A549 (cell line): ENCODE data around the gene CUL3. TPM values are rescaled to one million over a fixed set of nuclear protein-coding genes. Genes with fewer than 3 reads are reported as not detected.
A peak's percentile ranks its signal among the peaks of the same experiment; 100 is the strongest.

ENCODE experiments used
- ATAC-seq, 2 experiments: fragments of 200-7000 bp in 1 of 2; fragments of >200 bp in 1 of 2; cut with Nextera tagmentation in 1 of 2; cut with Tn5 transposase in 1 of 2; 3 replicates each; pipeline versions ENCODE4 v1.8.0 to v1.9.1; 2018 to 2020; ENCODE audit warnings: mild to moderate bottlenecking in 1 of 2, moderate library complexity in 1 of 2
- CTCF ChIA-PET: fragments of 300-600 bp; sonication (Branson Sonifier 250); formaldehyde crosslinking; extraction: SDS; loops from one replicate; lab custom pipeline; 2021; ENCODE audit warnings: antibody characterized with exemption, inconsistent platforms; lab: Yijun Ruan, JAX
- POLR2A ChIA-PET: fragments of 350-600 bp; formaldehyde crosslinking; extraction: SDS; loops from one replicate; lab custom pipeline; 2021; ENCODE audit warnings: antibody characterized with exemption, inconsistent platforms; lab: Yijun Ruan, JAX
- DNase-seq, 2 experiments: peaks; one replicate each; pipeline versions ENCODE4 v3.0.0 to v3.0.0-alpha.2; 2011 to 2016; ENCODE audit warnings: low read depth in 1 of 2, low spot score in 1 of 2
- FAIRE-seq: peaks from 2 replicates; lab custom pipeline; 2011; peaks lifted over from hg19 to GRCh38; lab: Jason Lieb, UNC
- H3K27ac ChIP-seq, 2 experiments: fragments of >200 bp; sonication (Bioruptor Twin); formaldehyde crosslinking; 3 replicates each; pipeline ENCODE4 v1.5.1; 2016 to 2017
- H3K4me1 ChIP-seq: fragments of >200 bp; sonication (Bioruptor Twin); formaldehyde crosslinking; 3 replicates; pipeline ENCODE4 v1.6.1; 2016
- H3K4me2 ChIP-seq: fragments of >200 bp; sonication (Bioruptor Twin); formaldehyde crosslinking; 3 replicates; pipeline ENCODE4 v1.6.1; 2016
- H3K4me3 ChIP-seq: fragments of >200 bp; sonication (Bioruptor Twin); formaldehyde crosslinking; 3 replicates; pipeline ENCODE4 v1.5.1; 2016
- H3K9me3 ChIP-seq: fragments of >200 bp; sonication (Bioruptor Twin); formaldehyde crosslinking; 3 replicates; pipeline ENCODE4 v1.6.1; 2016
- CHD4 ChIP-seq: fragments of 200-600 bp; sonication (generic); IDR thresholded peaks from 2 replicates; pipeline ENCODE4 v1.6.1; 2016; ENCODE audit warnings: antibody characterized with exemption, mild to moderate bottlenecking, borderline replicate concordance
- EHF ChIP-seq: fragments of 250-450 bp; sonication (Bioruptor Pico); IDR thresholded peaks from 2 replicates; pipeline ENCODE4 v1.5.0; 2020; ENCODE audit warnings: mild to moderate bottlenecking
- EHMT2 ChIP-seq: fragments of 200-600 bp; sonication (generic); IDR thresholded peaks from 2 replicates; pipeline ENCODE4 v1.6.1; 2016; ENCODE audit warnings: antibody characterized with exemption, low read depth, mild to moderate bottlenecking, moderate library complexity
- EP300 ChIP-seq, 2 experiments: fragments of >200 bp; sonication (Bioruptor Twin); formaldehyde crosslinking; IDR thresholded peaks; 2 replicates in 1 of 2; 3 replicates in 1 of 2; pipeline ENCODE4 v1.6.1; 2016 to 2017
- FOSB ChIP-seq: fragments of 250-450 bp; sonication (Bioruptor Pico); IDR thresholded peaks from 2 replicates; pipeline ENCODE4 v1.5.0; 2020; ENCODE audit warnings: mild to moderate bottlenecking, moderate library complexity
- GATA3 ChIP-seq: IDR thresholded peaks from 2 replicates; pipeline ENCODE4 v1.6.1; 2012; ENCODE audit warnings: borderline replicate concordance
- HDAC2 ChIP-seq: fragments of 200-600 bp; sonication (generic); IDR thresholded peaks from 2 replicates; pipeline ENCODE4 v1.6.1; 2016
- HES2 ChIP-seq: fragments of >200 bp; sonication (Bioruptor Twin); formaldehyde crosslinking; IDR thresholded peaks from 2 replicates; pipeline ENCODE4 v1.6.1; 2016
- HOXA7 ChIP-seq: fragments of 250-450 bp; sonication (Bioruptor Pico); IDR thresholded peaks from 2 replicates; pipeline ENCODE4 v1.5.0; 2020; ENCODE audit warnings: mild to moderate bottlenecking, moderate library complexity
- MAX ChIP-seq: IDR thresholded peaks from 2 replicates; pipeline ENCODE4 v1.6.1; 2012
- MYC ChIP-seq: IDR thresholded peaks from 2 replicates; pipeline ENCODE4 v1.6.1; 2012; ENCODE audit warnings: mild to moderate bottlenecking, inconsistent platforms, low read length, improper control_type of control experiment, borderline replicate concordance
- NFE2L2 ChIP-seq: fragments of 150-350 bp; conservative IDR thresholded peaks from 2 replicates; pipeline ENCODE4 v1.6.1; 2014; ENCODE audit warnings: low read length
- NR3C1 ChIP-seq: fragments of >200 bp; sonication (Bioruptor Twin); formaldehyde crosslinking; IDR thresholded peaks from 3 replicates; pipeline ENCODE4 v1.6.1; 2017
- PHF8 ChIP-seq: fragments of 200-600 bp; sonication (generic); IDR thresholded peaks from 2 replicates; pipeline ENCODE4 v1.6.1; 2016; ENCODE audit warnings: low read depth, mild to moderate bottlenecking, antibody characterized with exemption, moderate library complexity, borderline replicate concordance
- POLR2A ChIP-seq: IDR thresholded peaks from 2 replicates; pipeline ENCODE4 v1.6.1; 2012; ENCODE audit warnings: mild to moderate bottlenecking, low read length
- ZFP36 ChIP-seq: fragments of 450-650 bp; IDR thresholded peaks from 2 replicates; pipeline ENCODE4 v1.6.1; 2014; ENCODE audit warnings: borderline replicate concordance; ENCODE audit not compliant: partially characterized antibody
- ZSCAN20 ChIP-seq: fragments of 250-450 bp; sonication (Bioruptor Pico); IDR thresholded peaks from 2 replicates; pipeline ENCODE4 v1.8.0; 2022; ENCODE audit warnings: mild to moderate bottlenecking, moderate library complexity
- WGBS: methylation state at CpG from one replicate; pipeline ENCODE4 v1.1.6; 2017; ENCODE audit errors: missing lambda C conversion rate; 5-methylcytosine and 5-hydroxymethylcytosine counted together
- polyA plus RNA-seq, 4 experiments: library from polyadenylated mRNA; depleted of rRNA in 3 of 4; stranded (reverse); fragments of >200 nt; fragmentation: RNase III in 1 of 4; extraction: RNeasy Plus Mini Kit Qiagen cat#74134 plus additional on column Dnase treatment in 1 of 4; gene quantifications; 2 replicates in 3 of 4; 3 replicates in 1 of 4; pipeline ENCODE4 v1.2.3, GENCODE V29; 2011 to 2017
- TF ChIP-seq, protein P1 (sequence below): fragments of 450-650 bp; IDR thresholded peaks from 2 replicates; pipeline ENCODE4 v1.6.1; 2014; ENCODE audit warnings: antibody characterized with exemption
- TF ChIP-seq, protein P2 (sequence below): IDR thresholded peaks from 2 replicates; pipeline ENCODE4 v1.6.1; 2012
- TF ChIP-seq, protein P3 (sequence below): fragments of >200 bp; sonication (Bioruptor Twin); formaldehyde crosslinking; IDR thresholded peaks from 3 replicates; pipeline ENCODE4 v1.5.1; 2016

The CUL3 gene
- polyA plus RNA-seq, 2 of the 4 experiments (the other 2 are of a cell fraction), result 70.5 to 73.9 TPM

DNA sequence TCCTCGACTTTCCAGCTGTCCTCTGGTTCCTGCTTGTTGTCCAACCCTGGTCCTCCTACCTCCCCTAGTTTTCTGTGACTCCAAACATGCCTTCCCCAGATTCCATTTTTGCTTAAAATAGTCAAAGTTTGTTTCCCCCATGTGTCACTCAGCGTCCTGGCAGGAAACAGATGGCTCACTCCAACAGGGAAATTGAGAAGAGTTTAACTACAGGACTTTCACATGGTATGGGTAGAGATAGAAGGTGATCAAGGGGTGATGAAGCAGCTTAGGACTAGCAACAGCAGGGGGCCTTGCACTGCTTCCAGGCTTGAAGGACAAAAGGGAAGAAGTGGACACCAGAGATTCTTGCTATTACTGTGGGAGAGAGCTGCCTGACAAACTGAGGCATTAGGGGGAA, 6.1 kb upstream of the CUL3 start:
- ChIA-PET CTCF (interaction anchor here (0.6 kb wide), 1 partner anchor 67 kb away, joined by 3 read pairs; no protein-coding TSS in a partner anchor), POLR2A (no interaction called here)
- H3K4me1 ChIP-seq, result peaks cover 9% of the 10 kb centered on the region
- no peak for ATAC-seq
- no peak overlapping the region for H3K27ac ChIP-seq
- WGBS, result 51% methylated on average over 2 of the region's 2 CpGs
- no peak for DNase-seq
- H3K4me3 ChIP-seq, result no peak overlapping the region
- H3K4me2 ChIP-seq, result no peak overlapping the region
- H3K9me3 ChIP-seq, result no peaks in the 10 kb centered on the region
- no peak for FAIRE-seq
- TF ChIP-seq EP300 (IDR thresholded peaks at IDR 0.05) (no peak), EHMT2 (no peak), ZFP36 (no peak), HES2 (no peak), POLR2A (no peak), MYC (no peak)
- TF ChIP-seq, protein P1, sequence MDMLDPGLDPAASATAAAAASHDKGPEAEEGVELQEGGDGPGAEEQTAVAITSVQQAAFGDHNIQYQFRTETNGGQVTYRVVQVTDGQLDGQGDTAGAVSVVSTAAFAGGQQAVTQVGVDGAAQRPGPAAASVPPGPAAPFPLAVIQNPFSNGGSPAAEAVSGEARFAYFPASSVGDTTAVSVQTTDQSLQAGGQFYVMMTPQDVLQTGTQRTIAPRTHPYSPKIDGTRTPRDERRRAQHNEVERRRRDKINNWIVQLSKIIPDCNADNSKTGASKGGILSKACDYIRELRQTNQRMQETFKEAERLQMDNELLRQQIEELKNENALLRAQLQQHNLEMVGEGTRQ, result no peak

DNA sequence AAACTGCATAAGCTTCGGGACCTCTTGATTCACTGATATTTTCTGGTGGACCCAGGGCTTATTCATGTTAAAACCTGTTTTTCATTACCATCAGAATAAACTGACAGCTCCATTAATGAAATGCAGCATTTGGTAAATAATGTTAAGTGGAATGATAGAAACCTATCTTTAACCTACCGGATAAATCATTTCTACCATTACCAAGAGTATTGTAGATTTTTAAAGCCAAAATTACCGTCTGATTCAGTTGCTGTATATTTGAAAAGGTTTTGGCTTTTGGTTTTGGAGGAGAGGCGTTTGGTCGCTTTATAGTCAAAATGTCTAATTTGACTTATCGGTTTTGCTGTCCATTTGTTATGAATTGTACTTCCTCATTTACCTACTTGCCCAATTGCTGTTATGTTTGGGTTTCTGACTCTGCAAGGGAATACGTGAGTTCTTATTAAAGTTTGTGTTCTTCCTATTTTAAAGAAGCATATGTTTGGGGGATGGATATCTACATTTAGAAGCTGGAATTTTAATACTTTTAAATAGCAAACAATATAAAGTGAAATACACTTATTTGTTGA, 1.0 kb upstream of the CUL3 start:
- CTCF ChIA-PET, result interaction anchor here (0.9 to 1.2 kb wide), 3 partner anchors 35 to 230 kb away, joined by 3 to 4 read pairs (median 3); no protein-coding TSS in a partner anchor
- no peak for FAIRE-seq
- TF ChIP-seq POLR2A (no peak), HOXA7 (no peak), GATA3 (no peak), HDAC2 (no peak), EHF (no peak), NR3C1 (no peak)
- TF ChIP-seq, protein P2, sequence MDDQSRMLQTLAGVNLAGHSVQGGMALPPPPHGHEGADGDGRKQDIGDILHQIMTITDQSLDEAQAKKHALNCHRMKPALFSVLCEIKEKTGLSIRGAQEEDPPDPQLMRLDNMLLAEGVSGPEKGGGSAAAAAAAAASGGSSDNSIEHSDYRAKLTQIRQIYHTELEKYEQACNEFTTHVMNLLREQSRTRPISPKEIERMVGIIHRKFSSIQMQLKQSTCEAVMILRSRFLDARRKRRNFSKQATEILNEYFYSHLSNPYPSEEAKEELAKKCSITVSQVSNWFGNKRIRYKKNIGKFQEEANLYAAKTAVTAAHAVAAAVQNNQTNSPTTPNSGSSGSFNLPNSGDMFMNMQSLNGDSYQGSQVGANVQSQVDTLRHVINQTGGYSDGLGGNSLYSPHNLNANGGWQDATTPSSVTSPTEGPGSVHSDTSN, result no peak

GRCh38 chr2:224584785-224585210, 365 bp downstream of the CUL3 start:
- DNase-seq (peak; percentile 15 to 40), FAIRE-seq (no peak), ATAC-seq (peak in 1 of 2 experiments; percentile 58; a peak in 3 of 6 replicates)
- Histone ChIP-seq H3K4me2 (peak overlapping the region; percentile 97), H3K27ac (peak overlapping the region; percentile 99), H3K9me3 (no peaks in the 10 kb centered on the region), H3K4me1 (peaks cover 25% of the 10 kb centered on the region), H3K4me3 (peak overlapping the region; percentile 57)
- 0% methylated on average over 6 of the region's 62 CpGs for WGBS
- ChIA-PET CTCF (interaction anchor here (1.1 kb wide), 1 partner anchor 65 kb away, joined by 3 read pairs; no protein-coding TSS in a partner anchor), POLR2A (interaction anchor here (1.0 to 1.7 kb wide), 2 partner anchors 14 to 99 kb away, joined by 5 to 12 read pairs; no protein-coding TSS in a partner anchor)
- TF ChIP-seq PHF8, result peak; percentile 38; the same call in 1 of the 2 replicates
- no peak for TF ChIP-seq FOSB
- TF ChIP-seq, protein P3, sequence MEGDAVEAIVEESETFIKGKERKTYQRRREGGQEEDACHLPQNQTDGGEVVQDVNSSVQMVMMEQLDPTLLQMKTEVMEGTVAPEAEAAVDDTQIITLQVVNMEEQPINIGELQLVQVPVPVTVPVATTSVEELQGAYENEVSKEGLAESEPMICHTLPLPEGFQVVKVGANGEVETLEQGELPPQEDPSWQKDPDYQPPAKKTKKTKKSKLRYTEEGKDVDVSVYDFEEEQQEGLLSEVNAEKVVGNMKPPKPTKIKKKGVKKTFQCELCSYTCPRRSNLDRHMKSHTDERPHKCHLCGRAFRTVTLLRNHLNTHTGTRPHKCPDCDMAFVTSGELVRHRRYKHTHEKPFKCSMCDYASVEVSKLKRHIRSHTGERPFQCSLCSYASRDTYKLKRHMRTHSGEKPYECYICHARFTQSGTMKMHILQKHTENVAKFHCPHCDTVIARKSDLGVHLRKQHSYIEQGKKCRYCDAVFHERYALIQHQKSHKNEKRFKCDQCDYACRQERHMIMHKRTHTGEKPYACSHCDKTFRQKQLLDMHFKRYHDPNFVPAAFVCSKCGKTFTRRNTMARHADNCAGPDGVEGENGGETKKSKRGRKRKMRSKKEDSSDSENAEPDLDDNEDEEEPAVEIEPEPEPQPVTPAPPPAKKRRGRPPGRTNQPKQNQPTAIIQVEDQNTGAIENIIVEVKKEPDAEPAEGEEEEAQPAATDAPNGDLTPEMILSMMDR, result no peak
- no peak for TF ChIP-seq NFE2L2
- no peak for TF ChIP-seq HES2
- peak; percentile 24; the same call in 1 of the 2 replicates for TF ChIP-seq MAX
- TF ChIP-seq, protein P2, result no peak
- no peak for TF ChIP-seq ZSCAN20 (CRISPR knock-in tag)
- TF ChIP-seq CHD4, result no peak
- TF ChIP-seq, all 56 proteins: peak for 2

More for the DNA sequence above, 1.0 kb upstream of the CUL3 start:
- H3K9me3 ChIP-seq, result no peaks in the 10 kb centered on the region
- DNase-seq (no peak), ATAC-seq (no peak)
- WGBS, result 18% methylated on average over 7 of the region's 7 CpGs
- peaks cover 18% of the 10 kb centered on the region for H3K4me1 ChIP-seq
- H3K4me3 ChIP-seq, result peak overlapping the region; percentile 52
- H3K27ac ChIP-seq, result peak overlapping the region; percentile 71 to 88
- POLR2A ChIA-PET, result interaction anchor here (0.6 to 1.7 kb wide), 9 partner anchors 15 to 228 kb away, joined by 3 to 12 read pairs (median 4); no protein-coding TSS in a partner anchor
- peak overlapping the region; percentile 84 for H3K4me2 ChIP-seq
